Chondrocyte (in vitro differentiated cells): ENCODE measurements around the gene SLC39A5. TPM values are rescaled to one million over a fixed set of nuclear protein-coding genes. Genes with fewer than 3 reads are reported as not detected.

Experiments
- DNase-seq: peaks from one replicate; pipeline ENCODE4 v3.0.0; 2021; ENCODE audit warnings: mixed read lengths, low spot score
- H3K27ac Mint-ChIP-seq: one replicate; pipeline ENCODE4 v1.8.0; 2021; ENCODE audit warnings: mild to moderate bottlenecking, moderate library complexity, mixed read lengths; ENCODE audit not compliant: unreplicated experiment
- H3K27me3 Mint-ChIP-seq: 2 replicates; pipeline ENCODE4 v1.8.0; 2021; ENCODE audit warnings: low read depth, mixed read lengths
- H3K36me3 Mint-ChIP-seq: 2 replicates; pipeline ENCODE4 v1.8.0; 2021; ENCODE audit warnings: low read depth, mixed read lengths
- H3K4me1 Mint-ChIP-seq: 2 replicates; pipeline ENCODE4 v1.8.0; 2021; ENCODE audit warnings: low read depth, mild to moderate bottlenecking, mixed read lengths
- H3K4me3 Mint-ChIP-seq: one replicate; pipeline ENCODE4 v1.8.0; 2021; ENCODE audit warnings: mild to moderate bottlenecking, moderate library complexity, mixed read lengths; ENCODE audit not compliant: unreplicated experiment
- H3K9me3 Mint-ChIP-seq: 2 replicates; pipeline ENCODE4 v1.8.0; 2021; ENCODE audit warnings: low read depth, mixed read lengths
- CTCF ChIP-seq: fragments of 200-600 bp; sonication (generic); IDR thresholded peaks from 2 replicates; pipeline ENCODE4 v1.5.0; 2021; ENCODE audit warnings: antibody characterized with exemption, mild to moderate bottlenecking, moderate library complexity
- total RNA-seq: library from RNA; stranded (reverse); gene quantifications from 3 replicates; pipeline ENCODE4 v1.2.1, GENCODE V29; 2021

SLC39A5 gene
- total RNA-seq, 1 donor from 2014 or later = 0.47 TPM

- no peak for TF ChIP-seq CTCF
- Mint-ChIP-seq H3K4me3 (no peak overlapping the region), H3K4me1 (peaks cover 2% of the 10 kb centered on the region), H3K27me3 (no peaks in the 10 kb centered on the region), H3K27ac (no peak overlapping the region), H3K36me3 (peaks cover 44% of the 10 kb centered on the region), H3K9me3 (no peaks in the 10 kb centered on the region)
- DNase-seq = no peak
Observed at GRCh38 chr12:56247923-56248322, 18.1 kb downstream of the SLC39A5 start.

DNA sequence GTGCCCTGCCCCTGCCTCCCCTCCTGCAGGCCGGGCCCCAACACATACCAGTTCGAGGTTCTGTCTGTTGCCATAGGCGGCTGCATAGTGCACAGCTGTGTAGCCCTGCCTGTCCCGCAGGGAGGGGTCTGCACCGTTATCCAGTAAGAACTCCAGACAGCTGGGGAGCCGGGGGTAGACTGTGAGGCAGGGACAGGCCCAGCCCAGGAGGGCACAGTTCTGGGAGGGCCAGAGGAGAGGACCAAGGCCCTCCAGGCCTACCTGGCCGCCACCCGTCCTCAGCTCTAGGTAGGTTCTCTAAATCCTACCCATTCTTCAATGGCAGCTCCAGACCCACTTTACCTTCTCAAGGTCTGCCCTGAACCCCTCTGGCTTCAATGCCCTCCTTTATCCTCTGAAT is 18.9 kb downstream of the SLC39A5 start:
- H3K27ac Mint-ChIP-seq = no peak overlapping the region
- peaks cover 48% of the 10 kb centered on the region for H3K36me3 Mint-ChIP-seq
- H3K4me3 Mint-ChIP-seq = no peak overlapping the region
- no peak for TF ChIP-seq CTCF
- no peaks in the 10 kb centered on the region for H3K27me3 Mint-ChIP-seq
- no peak for DNase-seq
- peaks cover 2% of the 10 kb centered on the region for H3K4me1 Mint-ChIP-seq
- no peaks in the 10 kb centered on the region for H3K9me3 Mint-ChIP-seq

DNA sequence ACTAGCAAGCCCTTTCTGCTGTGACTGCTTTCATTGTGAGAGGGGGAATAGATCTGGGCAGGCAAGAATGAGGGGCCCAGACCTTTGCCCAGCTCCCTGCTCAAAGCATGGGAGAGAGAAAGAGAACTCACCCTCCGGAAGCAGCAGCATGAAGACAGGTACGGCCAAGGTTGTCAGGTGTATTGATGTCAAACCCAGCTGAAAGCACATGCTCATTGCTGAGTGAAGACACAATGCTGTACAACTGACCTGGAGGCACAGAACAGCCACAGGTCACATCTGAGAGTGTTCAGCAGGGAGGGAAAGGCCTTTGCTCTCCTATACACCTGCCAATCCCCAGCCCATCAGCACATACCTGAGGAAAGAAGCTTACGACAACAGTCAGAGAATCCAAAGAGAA is 22.8 kb downstream of the SLC39A5 start:
- no peaks in the 10 kb centered on the region for H3K27me3 Mint-ChIP-seq
- H3K4me1 Mint-ChIP-seq = peaks cover 15% of the 10 kb centered on the region
- H3K9me3 Mint-ChIP-seq = no peaks in the 10 kb centered on the region
- no peak for TF ChIP-seq CTCF
- no peak overlapping the region for H3K4me3 Mint-ChIP-seq
- H3K36me3 Mint-ChIP-seq = peaks cover 42% of the 10 kb centered on the region
- DNase-seq = no peak
- no peak overlapping the region for H3K27ac Mint-ChIP-seq

DNA sequence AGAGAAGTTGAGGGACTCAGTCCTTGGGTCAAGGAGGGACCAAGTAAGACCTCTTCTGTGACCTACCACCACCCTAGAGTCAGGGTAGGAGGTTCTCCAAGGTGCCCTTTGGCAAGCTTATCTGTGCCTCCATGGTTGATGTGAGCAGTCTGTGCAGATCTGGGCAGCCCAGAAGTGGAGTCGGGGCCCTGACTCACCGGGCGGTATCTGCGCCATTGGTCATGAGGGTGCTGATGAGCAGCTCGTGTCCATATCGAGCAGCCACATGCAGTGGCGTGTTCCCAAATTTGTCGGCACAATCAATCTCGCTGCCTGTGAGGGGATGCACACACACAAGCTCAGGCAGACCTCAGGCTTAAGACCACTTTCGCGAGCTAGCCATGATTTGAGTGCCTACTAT is 23.2 kb downstream of the SLC39A5 start:
- DNase-seq = no peak
- Mint-ChIP-seq H3K9me3 (no peaks in the 10 kb centered on the region), H3K27ac (no peak overlapping the region), H3K4me1 (peaks cover 15% of the 10 kb centered on the region), H3K4me3 (no peak overlapping the region), H3K36me3 (peaks cover 41% of the 10 kb centered on the region), H3K27me3 (no peaks in the 10 kb centered on the region)
- TF ChIP-seq CTCF = no peak

- no peaks in the 10 kb centered on the region for H3K27me3 Mint-ChIP-seq
- DNase-seq = no peak
- peaks cover 22% of the 10 kb centered on the region for H3K4me1 Mint-ChIP-seq
- no peaks in the 10 kb centered on the region for H3K9me3 Mint-ChIP-seq
- TF ChIP-seq CTCF = no peak
- H3K36me3 Mint-ChIP-seq = peaks cover 36% of the 10 kb centered on the region
- H3K27ac Mint-ChIP-seq = peak overlapping the region; percentile 28
- peak overlapping the region; percentile 28 for H3K4me3 Mint-ChIP-seq
Observed at GRCh38 chr12:56255671-56256070, 25.8 kb downstream of the SLC39A5 start.
